Endothelial cell of umbilical vein (primary cell): ENCODE results near the gene ITGA1. TPM values are rescaled to one million over a fixed set of nuclear protein-coding genes. Genes with fewer than 3 reads are reported as not detected.
A peak's percentile ranks its signal among the peaks of the same experiment; 100 is the strongest.

ENCODE experiments used
- BruUV-seq: library from RNA; stranded (reverse); fragments of 400-500 nt; replicated peaks from 2 replicates; lab custom pipeline; 2021; lab: Mats Ljungman, UMichigan
- CTCF ChIA-PET: fragments of 300-600, 350-600 bp; sonication (Branson Sonifier 250); formaldehyde crosslinking; loops from one replicate; lab custom pipeline; 2021; ENCODE audit warnings: antibody characterized with exemption, inconsistent platforms; lab: Charles Lee
- POLR2A ChIA-PET: fragments of 300-600, 350-600 bp; sonication (Branson Sonifier 250); formaldehyde crosslinking; loops from one replicate; lab custom pipeline; 2021; ENCODE audit warnings: antibody characterized with exemption, inconsistent platforms; lab: Charles Lee
- DNase-seq: peaks from one replicate; pipeline ENCODE4 v3.0.0-alpha.2; 2011; ENCODE audit warnings: low read depth, low spot score
- FAIRE-seq: peaks from 2 replicates; lab custom pipeline; 2011; peaks lifted over from hg19 to GRCh38; lab: Jason Lieb, UNC
- H2AFZ ChIP-seq: 2 replicates; pipeline ENCODE4 v1.6.0; 2012; ENCODE audit warnings: low read depth, low read length, control low read depth, inconsistent platforms
- H3K27ac ChIP-seq: 2 replicates; pipeline ENCODE4 v1.5.1; 2011; ENCODE audit warnings: low read depth, mild to moderate bottlenecking, control low read depth, low read length, moderate library complexity; ENCODE audit not compliant: insufficient read depth
- H3K27me3 ChIP-seq, 2 experiments: 2 replicates each; pipeline versions ENCODE4 v1.6.0 to v1.6.1; 2011; ENCODE audit warnings: low read length in 2 of 2, mixed read lengths in 1 of 2; ENCODE audit not compliant: control insufficient read depth in 2 of 2, insufficient read depth in 2 of 2
- H3K36me3 ChIP-seq, 2 experiments: 2 replicates in 1 of 2; 3 replicates in 1 of 2; pipeline ENCODE4 v1.5.1; 2011; ENCODE audit warnings: low read length in 2 of 2, mild to moderate bottlenecking in 1 of 2, moderate library complexity in 1 of 2; ENCODE audit not compliant: control insufficient read depth in 2 of 2, insufficient read depth in 2 of 2; ENCODE audit errors: extremely low read depth in 1 of 2
- H3K4me1 ChIP-seq: 3 replicates; pipeline ENCODE4 v1.5.1; 2011; ENCODE audit warnings: mild to moderate bottlenecking, low read length; ENCODE audit not compliant: control insufficient read depth, insufficient read depth; ENCODE audit errors: extremely low read depth
- H3K4me2 ChIP-seq: 2 replicates; pipeline ENCODE4 v1.6.1; 2011; ENCODE audit warnings: low read length, control low read depth, mixed read lengths; ENCODE audit not compliant: insufficient read depth
- H3K4me3 ChIP-seq, 3 experiments: fragments of 200-600 bp in 1 of 3; sonication (generic), shearing (Covaris generic) in 1 of 3; replicated peaks in 1 of 3; 2 replicates each; pipeline ENCODE4 v1.5.1; 2011 to 2016; ENCODE audit warnings: control low read depth in 3 of 3, low read length in 3 of 3, mild to moderate bottlenecking in 2 of 3, inconsistent platforms in 1 of 3, low read depth in 1 of 3, moderate library complexity in 1 of 3; ENCODE audit not compliant: insufficient read depth in 1 of 3
- H3K79me2 ChIP-seq: 2 replicates; pipeline ENCODE4 v1.6.0; 2012; ENCODE audit warnings: low read length, inconsistent platforms; ENCODE audit not compliant: control insufficient read depth, insufficient read depth
- H3K9ac ChIP-seq: replicated peaks from 2 replicates; pipeline ENCODE3; 2011; ENCODE audit warnings: low read length, control low read depth; ENCODE audit not compliant: insufficient read depth; ENCODE audit errors: extremely low read depth
- H3K9me1 ChIP-seq: replicated peaks from 3 replicates; pipeline ENCODE4 v1.6.0; 2011; ENCODE audit warnings: mild to moderate bottlenecking, low read length; ENCODE audit not compliant: control insufficient read depth, insufficient read depth; ENCODE audit errors: extremely low read depth
- H3K9me3 ChIP-seq: replicated peaks from 2 replicates; pipeline ENCODE4 v1.5.1; 2012; ENCODE audit warnings: low read length, inconsistent platforms; ENCODE audit not compliant: control insufficient read depth, insufficient read depth
- H4K20me1 ChIP-seq: replicated peaks from 2 replicates; pipeline ENCODE3; 2011; ENCODE audit warnings: mild to moderate bottlenecking, low read length; ENCODE audit not compliant: control insufficient read depth, insufficient read depth; ENCODE audit errors: extremely low read depth
- CTCF ChIP-seq, 2 donors: IDR thresholded peaks; 1 replicate in 1 of 2; 2 replicates in 1 of 2; pipeline ENCODE4 v1.5.1; 2011; ENCODE audit warnings: low read length in 2 of 2, mild to moderate bottlenecking in 2 of 2, moderate library complexity in 2 of 2, control low read depth in 1 of 2, inconsistent platforms in 1 of 2, low read depth in 1 of 2; ENCODE audit not compliant: insufficient read depth in 1 of 2; ENCODE audit errors: extremely low read depth in 1 of 2
- EZH2 ChIP-seq: IDR thresholded peaks from 2 replicates; pipeline ENCODE4 v1.6.1; 2012; ENCODE audit warnings: borderline replicate concordance, low read depth, mild to moderate bottlenecking, moderate library complexity, low read length, inconsistent platforms; ENCODE audit not compliant: severe bottlenecking
- FOS ChIP-seq: IDR thresholded peaks from 2 replicates; pipeline ENCODE4 v1.6.1; 2011; ENCODE audit warnings: mild to moderate bottlenecking, low read length, moderate library complexity, borderline replicate concordance; ENCODE audit not compliant: insufficient read depth
- GATA2 ChIP-seq: IDR thresholded peaks from 2 replicates; pipeline ENCODE4 v1.7.0; 2011; ENCODE audit warnings: low read depth, mild to moderate bottlenecking, moderate library complexity, mixed read lengths, low read length; ENCODE audit not compliant: insufficient read length, insufficient read depth
- JUN ChIP-seq: IDR thresholded peaks from 2 replicates; pipeline ENCODE4 v1.6.1; 2011; ENCODE audit warnings: borderline replicate concordance, low read depth; ENCODE audit not compliant: insufficient read length, insufficient read depth
- MAX ChIP-seq: IDR thresholded peaks from 2 replicates; pipeline ENCODE4 v1.6.1; 2011; ENCODE audit not compliant: insufficient read depth, insufficient read length
- MYC ChIP-seq: IDR thresholded peaks from one replicate; pipeline ENCODE4 v1.6.1; 2011; ENCODE audit warnings: mild to moderate bottlenecking, low read depth, low read length
- POLR2A ChIP-seq: IDR thresholded peaks from 2 replicates; pipeline ENCODE4 v1.6.1; 2012; ENCODE audit warnings: low read depth, mild to moderate bottlenecking, control low read depth, low read length
- POLR2AphosphoS5 ChIP-seq: IDR thresholded peaks from 2 replicates; pipeline ENCODE4 v1.6.1; 2012; ENCODE audit warnings: low read depth, mild to moderate bottlenecking, control low read depth, low read length, moderate library complexity; ENCODE audit not compliant: insufficient read depth
- dilution Hi-C: fragments of 300-500 bp; cut with MboI; formaldehyde crosslinking; loops from one replicate; pipeline ENCODE4 v1.15.0; 2019; ENCODE audit warnings: low sequenced_read_pairs; ENCODE audit not compliant: extremely low pct_ligation_motif_present
- intact Hi-C: fragments of 100-400 bp; cut with micrococcal nuclease; formaldehyde crosslinking; loops from one replicate; pipeline ENCODE4 v1.10.0; 2022
- polyA plus RNA-seq, 4 experiments: library from polyadenylated mRNA; depleted of rRNA in 3 of 4; stranded (reverse) in 3 of 4; unstranded in 1 of 4; fragments of >200 nt; gene quantifications; 2 replicates each; pipeline versions ENCODE4 v1.2.1 to v1.2.3, GENCODE V29; 2011 to 2012; ENCODE audit warnings: missing spikeins in 1 of 4
- total RNA-seq: library from RNA; stranded (reverse); gene quantifications from 2 replicates; pipeline ENCODE4 v1.2.3, GENCODE V29; 2021

ITGA1 gene
- total and polyA plus RNA-seq, 2 donors (not counting 3 experiments of a cell fraction or from before 2014, with no cell fraction given): 0.65 to 1.9 TPM

- Histone ChIP-seq H3K4me2 (no peak overlapping the region), H2AFZ (no peak overlapping the region), H3K36me3 (no peaks in the 10 kb centered on the region), H3K27me3 (no peaks in the 10 kb centered on the region), H3K79me2 (no peaks in the 10 kb centered on the region), H3K4me3 (no peak overlapping the region), H4K20me1 (no peaks in the 10 kb centered on the region), H3K27ac (no peak overlapping the region), H3K4me1 (peaks cover 19% of the 10 kb centered on the region), H3K9me1 (peaks cover under 1% of the 10 kb centered on the region), H3K9ac (no peak overlapping the region), H3K9me3 (no peaks in the 10 kb centered on the region)
- FAIRE-seq: no peak
- dilution Hi-C loops: no loop called here
- ChIA-PET CTCF (interaction anchor here (0.7 to 2.8 kb wide), 3 partner anchors 10 to 45 kb away, joined by 3 to 9 read pairs (median 4); no protein-coding TSS in a partner anchor), POLR2A (no interaction called here)
- DNase-seq: peak; percentile 21
- TF ChIP-seq POLR2AphosphoS5: no peak
- no TSS peak for BruUV-seq
- intact Hi-C loops: no loop called here
Observed at GRCh38 chr5:52738095-52738506, 49.6 kb upstream of the ITGA1 start.

GRCh38 chr5:52740007-52740406 is 47.7 kb upstream of the ITGA1 start:
- H3K9ac ChIP-seq: no peak overlapping the region
- no peaks in the 10 kb centered on the region for H4K20me1 ChIP-seq
- no peaks in the 10 kb centered on the region for H3K79me2 ChIP-seq
- H3K9me1 ChIP-seq: no peaks in the 10 kb centered on the region
- no peak overlapping the region for H3K27ac ChIP-seq
- no peak overlapping the region for H3K4me2 ChIP-seq
- no peaks in the 10 kb centered on the region for H3K36me3 ChIP-seq
- FAIRE-seq: no peak
- H2AFZ ChIP-seq: no peak overlapping the region
- intact Hi-C loops (no loop called here), dilution Hi-C loops (no loop called here)
- H3K9me3 ChIP-seq: no peaks in the 10 kb centered on the region
- ChIA-PET CTCF (interaction anchor here (0.5 to 1.2 kb wide), 2 partner anchors 47 to 164 kb away, joined by 3 to 4 read pairs; no protein-coding TSS in a partner anchor), POLR2A (no interaction called here)
- DNase-seq: no peak
- TF ChIP-seq CTCF (IDR thresholded peaks at IDR 0.05; ENCODE audit: extremely low read depth in 1 of 2, insufficient read depth in 1 of 2, low read depth in 1 of 2, low read length in 2 of 2) (no peak), GATA2 (no peak), EZH2 (no peak), FOS (no peak), MYC (no peak), POLR2AphosphoS5 (no peak), POLR2A (no peak), JUN (no peak), MAX (no peak)
- no peaks in the 10 kb centered on the region for H3K27me3 ChIP-seq
- H3K4me3 ChIP-seq: no peak overlapping the region
- peaks cover 34% of the 10 kb centered on the region for H3K4me1 ChIP-seq
- no TSS peak for BruUV-seq
